NCI-H748 treated with DMSO at 0.1 percent for 48 hours (cell line): ENCODE data around the gene MLKL.
"Not testable (repeated sequence)": the region's sequence is repeated elsewhere in the genome, so short reads cannot be mapped to it uniquely, and the experiment has no call there.

Experiments used
- DNase-seq: peaks from one replicate; lab custom pipeline; 2025; lab: John Stamatoyannopoulos, UW

MLKL gene

DNA sequence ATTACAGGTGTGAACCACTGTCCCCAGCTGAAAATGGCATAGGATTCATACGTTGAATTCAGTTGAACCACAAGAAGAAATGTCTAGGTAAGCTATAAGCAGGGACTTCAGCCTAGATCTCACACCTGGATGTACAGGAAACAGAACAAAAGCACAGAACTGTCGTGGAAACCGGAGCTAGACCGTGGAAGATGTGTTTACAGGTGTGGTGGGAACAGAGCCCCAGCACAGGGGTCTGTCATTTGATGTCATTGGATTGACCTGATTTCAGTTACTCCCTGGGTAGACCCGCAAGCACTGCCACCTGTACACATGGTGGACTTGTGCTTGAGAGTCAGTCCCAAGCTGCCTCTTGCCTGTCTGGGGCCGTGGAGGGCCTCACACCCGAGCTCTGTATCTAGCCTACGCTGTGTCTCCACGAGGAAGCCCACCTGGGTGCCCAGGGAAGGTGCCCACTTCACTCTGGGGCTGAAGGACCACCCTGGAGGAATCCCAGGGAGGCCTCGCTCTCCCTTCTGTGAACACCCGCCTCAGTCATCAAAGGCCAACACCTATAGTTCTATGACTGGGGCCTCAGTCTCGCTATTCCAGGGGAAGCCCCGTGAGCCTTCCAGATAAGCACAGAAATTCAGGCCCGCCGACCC is 32.2 kb upstream of the MLKL start:
- DNase-seq = no peak

- DNase-seq = no peak
These were observed 31.3 kb upstream of the MLKL start for GRCh38 chr16:74731853-74732477.

GRCh38 chr16:74729783-74730683 is 29.4 kb upstream of the MLKL start:
- no peak for DNase-seq

DNA sequence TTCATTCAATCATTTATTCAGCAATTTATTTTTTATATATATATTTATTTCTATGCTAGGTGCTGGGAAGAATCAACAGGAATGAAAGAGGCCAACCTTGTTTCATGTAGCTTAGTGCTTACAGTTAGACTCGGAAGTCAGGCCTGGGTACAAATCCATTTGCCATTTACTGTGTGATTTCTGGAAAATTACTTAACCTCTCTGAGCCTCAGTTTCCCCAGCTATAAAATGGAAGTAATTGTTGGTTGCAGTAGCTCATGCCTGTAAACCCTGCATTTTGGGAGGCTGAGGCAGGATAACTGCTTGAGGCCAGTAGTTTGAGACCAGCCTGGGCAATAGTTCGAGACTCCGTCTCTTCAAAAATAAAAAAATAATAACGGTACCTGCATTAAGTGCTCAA is 27.2 kb upstream of the MLKL start:
- DNase-seq = no peak

DNA sequence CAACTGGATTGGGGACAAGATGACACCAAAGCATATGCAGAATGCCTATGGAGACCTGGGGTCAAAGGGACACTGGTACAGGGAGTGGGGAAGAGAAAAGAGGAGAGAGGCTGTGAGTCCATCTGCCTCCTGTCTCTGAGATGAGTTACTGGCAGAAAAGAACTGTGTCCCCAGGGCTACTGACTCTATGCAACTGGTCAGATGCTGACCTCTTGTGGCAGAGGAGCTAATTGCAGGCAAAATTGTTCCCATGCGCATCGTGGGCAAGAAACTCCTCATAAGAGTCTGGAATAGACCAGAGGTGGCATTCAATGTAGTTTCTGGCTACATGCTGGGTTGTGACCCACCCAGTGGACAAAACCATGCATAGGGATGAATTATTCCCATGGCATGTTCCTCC is 26.1 kb upstream of the MLKL start:
- DNase-seq = no peak

DNA sequence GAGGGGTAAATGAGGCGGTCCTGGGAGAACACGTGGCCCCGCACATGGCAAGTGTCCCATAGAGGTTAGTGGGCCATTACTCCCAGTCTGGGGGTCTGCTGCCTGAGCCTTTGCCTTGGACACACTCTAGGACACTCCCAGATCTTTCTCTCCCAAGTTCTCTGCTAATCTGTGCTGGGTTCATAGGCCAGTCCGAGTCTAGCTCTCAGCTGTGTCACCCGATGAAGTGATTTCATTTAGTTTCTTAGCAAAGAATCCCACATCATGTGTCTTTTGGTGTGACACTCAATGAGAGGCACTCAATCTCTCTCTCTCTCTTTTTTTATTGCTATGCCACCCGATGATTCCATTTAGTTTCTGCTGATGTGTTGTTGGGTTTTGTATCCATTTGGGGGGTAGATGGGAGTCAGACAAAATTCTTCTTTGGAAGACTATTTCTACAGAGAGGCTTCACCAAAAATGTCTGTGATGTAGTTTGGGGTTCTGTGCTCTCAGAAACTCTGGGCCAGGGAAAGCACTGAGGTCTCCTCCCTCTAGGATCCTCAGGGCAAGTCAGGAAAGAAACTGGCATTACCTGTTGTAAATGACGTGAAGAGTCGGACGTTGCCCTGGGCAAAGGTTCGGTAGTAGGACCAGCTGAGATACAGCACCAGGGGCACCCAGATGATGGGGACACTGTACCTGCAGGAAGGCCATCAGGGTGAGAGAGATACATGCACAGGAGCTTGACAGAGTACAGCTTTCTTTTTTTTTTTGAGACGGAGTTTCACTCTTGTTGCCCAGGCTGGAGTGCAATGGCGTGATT is 25.2 kb upstream of the MLKL start:
- DNase-seq = no peak

GRCh38 chr16:74724820-74725549 is 24.3 kb upstream of the MLKL start:
- no peak for DNase-seq

GRCh38 chr16:74723256-74723655 is 22.6 kb upstream of the MLKL start:
- no peak for DNase-seq

- not testable (repeated sequence) for DNase-seq
These were observed 21.5 kb upstream of the MLKL start for GRCh38 chr16:74722156-74722555.

DNA sequence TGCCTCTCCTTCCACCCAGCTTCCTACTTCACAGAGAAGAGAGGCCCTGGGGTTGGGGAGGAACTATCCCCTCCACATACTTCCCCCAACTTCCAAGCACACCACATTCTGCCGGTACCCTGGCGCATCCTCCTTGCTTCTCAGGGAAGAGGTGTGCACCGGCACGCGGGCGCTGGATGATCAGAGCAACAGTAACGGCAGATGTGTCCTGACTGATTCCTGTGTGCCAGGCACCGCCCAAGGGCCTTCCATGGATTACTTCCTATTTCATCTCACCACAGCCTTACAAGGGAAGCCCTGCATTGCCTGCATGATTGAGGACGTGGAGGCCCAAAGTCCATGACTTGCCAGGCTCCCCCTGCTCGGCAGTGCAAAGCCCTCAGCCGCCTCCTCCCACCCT is 21.1 kb upstream of the MLKL start:
- DNase-seq = no peak

GRCh38 chr16:74720579-74720978 is 19.9 kb upstream of the MLKL start:
- no peak for DNase-seq

DNA sequence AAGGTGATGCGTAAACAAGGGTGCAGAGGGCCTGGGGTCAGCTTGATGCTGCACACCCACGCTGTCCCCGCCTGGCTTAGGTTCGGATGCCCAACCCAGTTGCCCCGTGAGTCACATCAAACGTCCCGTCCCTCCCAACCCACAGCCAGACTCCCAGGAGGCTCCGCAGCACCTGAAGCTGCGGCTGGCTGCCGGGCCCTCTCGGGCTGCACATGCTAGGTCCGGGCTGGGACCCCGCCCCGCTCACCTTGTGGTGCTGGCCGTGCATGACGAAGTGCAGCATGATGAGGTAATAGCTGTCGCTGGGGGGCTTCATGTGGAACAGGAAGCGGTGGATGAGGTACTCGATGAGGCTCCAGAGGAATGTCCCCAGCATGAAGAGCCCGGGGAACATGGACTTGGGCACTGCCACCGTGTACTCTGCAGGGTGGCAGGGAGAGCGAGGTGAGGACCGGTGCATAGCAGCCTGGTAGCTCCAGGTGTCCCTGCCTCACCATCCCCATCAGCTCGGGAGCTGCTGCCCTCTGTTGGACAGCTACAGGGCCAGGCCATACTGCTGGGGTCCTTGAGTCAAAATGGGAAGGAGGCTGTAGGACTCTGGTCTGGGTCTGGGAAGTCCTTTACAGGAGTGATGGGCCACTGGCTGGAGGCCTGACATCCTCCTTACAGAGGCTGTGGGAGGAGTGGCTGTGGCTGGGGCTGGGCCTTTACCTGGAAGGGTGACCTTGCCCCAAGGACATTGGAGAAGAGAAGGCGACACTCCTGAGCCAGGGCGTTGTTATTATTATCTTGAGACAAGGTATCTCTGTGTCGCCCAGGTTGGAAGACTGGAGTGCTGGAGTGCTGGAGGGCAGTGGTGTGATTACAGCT is 18.3 kb upstream of the MLKL start:
- no peak for DNase-seq

DNA sequence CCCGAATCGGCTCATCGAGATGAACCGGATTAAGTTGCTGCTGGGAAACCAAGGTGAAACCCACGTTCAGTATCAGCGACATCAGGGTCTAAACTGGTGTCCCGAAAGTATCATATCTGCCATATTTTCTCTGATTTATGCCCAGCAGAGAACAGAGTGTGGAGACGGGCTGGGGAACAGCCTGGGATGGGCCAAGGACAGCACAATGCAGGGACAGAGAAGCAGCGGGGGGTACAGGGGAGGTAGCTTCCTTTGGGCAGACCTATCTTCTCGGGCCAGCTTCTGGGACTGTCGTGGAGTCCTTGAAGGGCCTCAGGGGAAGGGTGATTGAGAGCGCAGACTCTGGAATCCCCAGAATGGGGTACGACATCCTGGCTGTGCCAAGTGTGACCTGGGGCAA is 17.5 kb upstream of the MLKL start:
- no peak for DNase-seq

- no peak for DNase-seq
These were observed 16.7 kb upstream of the MLKL start for GRCh38 chr16:74717367-74717766.

GRCh38 chr16:74716355-74716754 is 15.7 kb upstream of the MLKL start:
- no peak for DNase-seq

DNA sequence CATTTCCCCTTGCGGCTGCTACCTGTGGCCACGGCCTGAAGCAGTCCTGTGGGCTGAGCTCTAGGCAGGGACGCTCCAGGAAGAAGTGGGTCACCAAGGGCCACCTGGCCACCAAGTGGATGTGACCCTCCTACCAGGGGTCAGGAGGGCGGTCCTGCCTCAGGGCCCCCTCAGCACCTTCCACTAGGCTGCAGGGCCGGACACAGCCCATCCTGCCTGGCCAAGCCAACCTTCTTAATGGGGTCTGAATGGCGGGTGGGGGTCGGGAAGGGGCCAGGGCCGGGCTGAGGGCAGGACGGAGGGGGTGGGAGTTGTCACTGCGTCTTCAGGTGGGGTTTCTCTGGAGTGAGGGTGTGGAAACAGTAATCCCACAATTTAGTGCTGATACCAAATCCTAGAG is 13.2 kb upstream of the MLKL start:
- DNase-seq = no peak

- no peak for DNase-seq
These were observed 12.7 kb upstream of the MLKL start for GRCh38 chr16:74713325-74713724.

DNA sequence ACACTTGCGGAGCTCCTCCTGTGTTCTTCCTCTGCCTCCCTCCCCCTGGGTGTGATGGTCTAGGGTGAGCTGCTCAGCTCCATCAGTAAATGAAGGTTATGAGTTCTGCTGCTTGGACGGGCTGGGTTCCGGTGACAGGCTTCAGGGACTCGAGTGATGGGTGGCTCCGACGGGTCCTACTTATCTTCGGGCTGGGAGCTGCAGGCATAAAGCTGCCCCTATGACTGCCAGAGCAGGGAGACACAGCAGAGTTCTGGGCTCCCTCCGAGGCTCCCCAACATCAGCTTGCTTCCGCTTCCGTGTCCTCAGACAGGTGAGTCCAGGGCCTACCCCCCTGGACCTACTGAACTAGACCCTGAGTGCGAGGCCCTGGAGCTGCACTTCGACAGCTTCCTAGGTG is 11.3 kb upstream of the MLKL start:
- no peak for DNase-seq

- no peak for DNase-seq
These were observed 9.7 kb upstream of the MLKL start for GRCh38 chr16:74710401-74710800.

GRCh38 chr16:74709441-74709877 is 8.8 kb upstream of the MLKL start:
- peak; percentile 2 for DNase-seq

DNA sequence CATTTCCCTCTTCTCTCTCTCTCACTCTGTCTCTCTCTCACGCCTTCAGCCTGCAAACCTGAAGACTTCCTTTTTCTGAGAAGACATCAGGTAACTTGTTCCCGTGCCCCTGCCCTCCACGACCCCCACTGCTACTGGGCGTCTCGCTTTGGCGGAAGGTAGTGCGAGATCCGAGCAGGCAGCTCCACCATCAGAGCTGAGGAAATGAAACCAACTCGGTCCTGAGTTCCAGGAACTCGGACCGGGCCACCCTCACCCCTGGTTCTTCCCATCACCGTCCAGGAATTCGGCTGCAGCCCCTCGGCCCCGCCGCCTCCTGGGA is 585 bp downstream of the MLKL start:
- no peak for DNase-seq
